ENCODE results near the gene KRT78. TPM values are rescaled to one million over a fixed set of nuclear protein-coding genes. Genes with fewer than 3 reads are reported as not detected.
"Not testable (repeated sequence)": the region's sequence is repeated elsewhere in the genome, so short reads cannot be mapped to it uniquely, and the experiment has no call there.

Gene KRT78
- total and polyA plus RNA-seq, 5 donors from 2014 or later = not detected

- Mint-ChIP-seq H3K4me3 (no peak overlapping the region), H3K27me3 (peaks cover 23% of the 10 kb centered on the region), H3K9me3 (peaks cover 0 to 2% (median 0%) of the 10 kb centered on the region in 7 donors), H3K36me3 (no peaks in the 10 kb centered on the region), H3K27ac (peak overlapping the region in 1 of 3 donors; percentile 93), H3K4me1 (peaks cover 0 to 5% (median 0%) of the 10 kb centered on the region in 4 donors)
- H3K4me1 ChIP-seq (ENCODE audit: control insufficient read depth, insufficient read depth, low read length, poor library complexity, severe bottlenecking) = no peaks in the 10 kb centered on the region
- H3K27ac ChIP-seq (ENCODE audit: insufficient read depth, low read length, poor library complexity, severe bottlenecking) = no peak overlapping the region
- DNase-seq = no peak
- ATAC-seq (ENCODE audit: low read depth in 2 of 2) = no peak
- no peaks in the 10 kb centered on the region for H3K36me3 ChIP-seq (ENCODE audit: control insufficient read depth, insufficient read depth, low read length)
- no peak overlapping the region for H3K4me3 ChIP-seq (ENCODE audit: low read depth, low read length)
- H3K9me3 ChIP-seq (ENCODE audit: control insufficient read depth in 2 of 2, low read length in 2 of 2) = no peaks in the 10 kb centered on the region
- peaks cover 2% of the 10 kb centered on the region for H3K27me3 ChIP-seq (ENCODE audit: control insufficient read depth, insufficient read depth, low read length)
Observed at GRCh38 chr12:52856787-52857186, 8.0 kb upstream of the KRT78 start.

GRCh38 chr12:52856077-52856476 is 7.3 kb upstream of the KRT78 start:
- peaks cover 23% of the 10 kb centered on the region for H3K27me3 Mint-ChIP-seq
- not testable (repeated sequence) for DNase-seq; H3K4me3 Mint-ChIP-seq; H3K36me3 Mint-ChIP-seq; H3K4me3 ChIP-seq (ENCODE audit: low read depth, low read length); H3K4me1 ChIP-seq (ENCODE audit: control insufficient read depth, insufficient read depth, low read length, poor library complexity, severe bottlenecking); H3K9me3 Mint-ChIP-seq; H3K36me3 ChIP-seq (ENCODE audit: control insufficient read depth, insufficient read depth, low read length); H3K9me3 ChIP-seq (ENCODE audit: control insufficient read depth in 2 of 2, low read length in 2 of 2); H3K27me3 ChIP-seq (ENCODE audit: control insufficient read depth, insufficient read depth, low read length); ATAC-seq (ENCODE audit: low read depth in 2 of 2); H3K4me1 Mint-ChIP-seq; H3K27ac ChIP-seq (ENCODE audit: insufficient read depth, low read length, poor library complexity, severe bottlenecking)
- peak overlapping the region in 1 of 3 donors; percentile 78 for H3K27ac Mint-ChIP-seq

GRCh38 chr12:52851787-52852186 is 3.0 kb upstream of the KRT78 start:
- H3K36me3 Mint-ChIP-seq = no peaks in the 10 kb centered on the region
- H3K36me3 ChIP-seq (ENCODE audit: control insufficient read depth, insufficient read depth, low read length) = no peaks in the 10 kb centered on the region
- no peaks in the 10 kb centered on the region for H3K4me1 Mint-ChIP-seq
- no peak overlapping the region for H3K4me3 ChIP-seq (ENCODE audit: low read depth, low read length)
- no peaks in the 10 kb centered on the region for H3K4me1 ChIP-seq (ENCODE audit: control insufficient read depth, insufficient read depth, low read length, poor library complexity, severe bottlenecking)
- H3K27me3 Mint-ChIP-seq = peaks cover 18% of the 10 kb centered on the region
- no peaks in the 10 kb centered on the region for H3K9me3 ChIP-seq (ENCODE audit: control insufficient read depth in 2 of 2, low read length in 2 of 2)
- peaks cover 0 to 1% (median 0%) of the 10 kb centered on the region in 7 donors for H3K9me3 Mint-ChIP-seq
- H3K27ac Mint-ChIP-seq = no peak overlapping the region
- no peak overlapping the region for H3K27ac ChIP-seq (ENCODE audit: insufficient read depth, low read length, poor library complexity, severe bottlenecking)
- DNase-seq (no peak), ATAC-seq (ENCODE audit: low read depth in 2 of 2) (no peak)
- H3K27me3 ChIP-seq (ENCODE audit: control insufficient read depth, insufficient read depth, low read length) = peaks cover 2% of the 10 kb centered on the region
- H3K4me3 Mint-ChIP-seq = no peak overlapping the region

- Histone ChIP-seq H3K4me1 (ENCODE audit: control insufficient read depth, insufficient read depth, low read length, poor library complexity, severe bottlenecking) (no peaks in the 10 kb centered on the region), H3K27me3 (ENCODE audit: control insufficient read depth, insufficient read depth, low read length) (peaks cover 2% of the 10 kb centered on the region), H3K27ac (ENCODE audit: insufficient read depth, low read length, poor library complexity, severe bottlenecking) (no peak overlapping the region), H3K9me3 (ENCODE audit: control insufficient read depth in 2 of 2, low read length in 2 of 2) (no peaks in the 10 kb centered on the region), H3K4me3 (ENCODE audit: low read depth, low read length) (no peak overlapping the region), H3K36me3 (ENCODE audit: control insufficient read depth, insufficient read depth, low read length) (no peaks in the 10 kb centered on the region)
- H3K4me1 Mint-ChIP-seq = no peaks in the 10 kb centered on the region
- H3K27me3 Mint-ChIP-seq = peaks cover 17% of the 10 kb centered on the region
- H3K4me3 Mint-ChIP-seq = no peak overlapping the region
- peaks cover 0 to 1% (median 0%) of the 10 kb centered on the region in 7 donors for H3K9me3 Mint-ChIP-seq
- no peaks in the 10 kb centered on the region for H3K36me3 Mint-ChIP-seq
- DNase-seq (no peak), ATAC-seq (ENCODE audit: low read depth in 2 of 2) (no peak)
- H3K27ac Mint-ChIP-seq = no peak overlapping the region
Observed at GRCh38 chr12:52850681-52851080, 1.9 kb upstream of the KRT78 start.

- Mint-ChIP-seq H3K4me3 (no peak overlapping the region), H3K27ac (no peak overlapping the region), H3K36me3 (no peaks in the 10 kb centered on the region), H3K27me3 (peaks cover 12% of the 10 kb centered on the region), H3K9me3 (no peaks in the 10 kb centered on the region), H3K4me1 (no peaks in the 10 kb centered on the region)
- H3K27me3 ChIP-seq (ENCODE audit: control insufficient read depth, insufficient read depth, low read length) = peaks cover 2% of the 10 kb centered on the region
- H3K36me3 ChIP-seq (ENCODE audit: control insufficient read depth, insufficient read depth, low read length) = no peaks in the 10 kb centered on the region
- no peak overlapping the region for H3K4me3 ChIP-seq (ENCODE audit: low read depth, low read length)
- H3K27ac ChIP-seq (ENCODE audit: insufficient read depth, low read length, poor library complexity, severe bottlenecking) = no peak overlapping the region
- H3K9me3 ChIP-seq (ENCODE audit: control insufficient read depth in 2 of 2, low read length in 2 of 2) = no peaks in the 10 kb centered on the region
- no peak for ATAC-seq (ENCODE audit: low read depth in 2 of 2)
- DNase-seq = no peak
- H3K4me1 ChIP-seq (ENCODE audit: control insufficient read depth, insufficient read depth, low read length, poor library complexity, severe bottlenecking) = no peaks in the 10 kb centered on the region
Observed at GRCh38 chr12:52849511-52849910, 717 bp upstream of the KRT78 start.

GRCh38 chr12:52847335-52848102 is 1.3 kb downstream of the KRT78 start:
- no peaks in the 10 kb centered on the region for H3K27me3 ChIP-seq (ENCODE audit: control insufficient read depth, insufficient read depth, low read length)
- H3K36me3 ChIP-seq (ENCODE audit: control insufficient read depth, insufficient read depth, low read length) = no peaks in the 10 kb centered on the region
- ATAC-seq (ENCODE audit: low read depth in 2 of 2) (no peak), DNase-seq (no peak)
- Mint-ChIP-seq H3K4me1 (no peaks in the 10 kb centered on the region), H3K27ac (no peak overlapping the region), H3K4me3 (no peak overlapping the region), H3K36me3 (no peaks in the 10 kb centered on the region), H3K27me3 (peaks cover 7% of the 10 kb centered on the region), H3K9me3 (no peaks in the 10 kb centered on the region)
- no peaks in the 10 kb centered on the region for H3K4me1 ChIP-seq (ENCODE audit: control insufficient read depth, insufficient read depth, low read length, poor library complexity, severe bottlenecking)
- H3K4me3 ChIP-seq (ENCODE audit: low read depth, low read length) = no peak overlapping the region
- H3K9me3 ChIP-seq (ENCODE audit: control insufficient read depth in 2 of 2, low read length in 2 of 2) = no peaks in the 10 kb centered on the region
- no peak overlapping the region for H3K27ac ChIP-seq (ENCODE audit: insufficient read depth, low read length, poor library complexity, severe bottlenecking)

- H3K4me1 ChIP-seq (ENCODE audit: control insufficient read depth, insufficient read depth, low read length, poor library complexity, severe bottlenecking) = no peaks in the 10 kb centered on the region
- no peak overlapping the region for H3K27ac ChIP-seq (ENCODE audit: insufficient read depth, low read length, poor library complexity, severe bottlenecking)
- Mint-ChIP-seq H3K4me3 (no peak overlapping the region), H3K27ac (no peak overlapping the region), H3K4me1 (no peaks in the 10 kb centered on the region), H3K36me3 (no peaks in the 10 kb centered on the region), H3K9me3 (no peaks in the 10 kb centered on the region), H3K27me3 (no peaks in the 10 kb centered on the region)
- H3K9me3 ChIP-seq (ENCODE audit: control insufficient read depth in 2 of 2, low read length in 2 of 2) = no peaks in the 10 kb centered on the region
- H3K27me3 ChIP-seq (ENCODE audit: control insufficient read depth, insufficient read depth, low read length) = no peaks in the 10 kb centered on the region
- H3K36me3 ChIP-seq (ENCODE audit: control insufficient read depth, insufficient read depth, low read length) = no peaks in the 10 kb centered on the region
- no peak for ATAC-seq (ENCODE audit: low read depth in 2 of 2)
- no peak overlapping the region for H3K4me3 ChIP-seq (ENCODE audit: low read depth, low read length)
- no peak for DNase-seq
Observed at GRCh38 chr12:52846356-52846970, 2.3 kb downstream of the KRT78 start.

- Histone ChIP-seq H3K4me3 (ENCODE audit: low read depth, low read length) (no peak overlapping the region), H3K9me3 (ENCODE audit: control insufficient read depth in 2 of 2, low read length in 2 of 2) (no peaks in the 10 kb centered on the region), H3K36me3 (ENCODE audit: control insufficient read depth, insufficient read depth, low read length) (no peaks in the 10 kb centered on the region), H3K27me3 (ENCODE audit: control insufficient read depth, insufficient read depth, low read length) (no peaks in the 10 kb centered on the region), H3K4me1 (ENCODE audit: control insufficient read depth, insufficient read depth, low read length, poor library complexity, severe bottlenecking) (no peaks in the 10 kb centered on the region), H3K27ac (ENCODE audit: insufficient read depth, low read length, poor library complexity, severe bottlenecking) (no peak overlapping the region)
- Mint-ChIP-seq H3K27me3 (no peaks in the 10 kb centered on the region), H3K27ac (no peak overlapping the region), H3K4me3 (no peak overlapping the region), H3K36me3 (no peaks in the 10 kb centered on the region), H3K9me3 (no peaks in the 10 kb centered on the region), H3K4me1 (no peaks in the 10 kb centered on the region)
- ATAC-seq (ENCODE audit: low read depth in 2 of 2) = no peak
- DNase-seq = no peak
Observed at GRCh38 chr12:52845946-52846345, 2.8 kb downstream of the KRT78 start.

All from CD4-positive, CD25-positive, alpha-beta regulatory T cell (primary cell).